Stimulated activated naive CD8-positive, alpha-beta T cell treated with anti-CD3 and anti-CD28 coated beads, Interleukin-15, Interleukin-2, amounts not matched to agents 100 U/mL and 50 U/mL, for 24 hours (primary cell): ENCODE results near the gene SMIM35.
"Not testable (repeated sequence)": the region's sequence is repeated elsewhere in the genome, so short reads cannot be mapped to it uniquely, and the experiment has no call there.

Source experiments
- ATAC-seq: fragments of 150-1000 bp; cut with Tn5 transposase; one replicate; pipeline ENCODE4 v1.10.0; 2021
- DNase-seq: peaks from one replicate; pipeline ENCODE4 v3.0.0; 2021

SMIM35 gene

GRCh38 chr11:117983163-117983475 lies 103.6 kb downstream of the SMIM35 start:
- no peak for DNase-seq
- no peak for ATAC-seq

- no peak for DNase-seq
- ATAC-seq, result no peak
Measured at GRCh38 chr11:117980720-117981119, 106.0 kb downstream of the SMIM35 start.

GRCh38 chr11:117980280-117980679 lies 106.5 kb downstream of the SMIM35 start:
- ATAC-seq (peak; percentile 61), DNase-seq (no peak)

GRCh38 chr11:117979481-117980211 lies 107.1 kb downstream of the SMIM35 start:
- DNase-seq, result no peak
- ATAC-seq, result peak; percentile 62

- ATAC-seq, result no peak
- no peak for DNase-seq
Measured at GRCh38 chr11:117978991-117979390, 107.8 kb downstream of the SMIM35 start.

- not testable (repeated sequence) for ATAC-seq, DNase-seq
Measured at GRCh38 chr11:117978291-117978910, 108.4 kb downstream of the SMIM35 start.

GRCh38 chr11:117977612-117978264 lies 109.0 kb downstream of the SMIM35 start:
- DNase-seq, ATAC-seq: not testable (repeated sequence)

- DNase-seq (no peak), ATAC-seq (no peak)
Measured at GRCh38 chr11:117977029-117977428, 109.7 kb downstream of the SMIM35 start.

- no peak for DNase-seq
- ATAC-seq, result no peak
Measured at GRCh38 chr11:117976445-117976844, 110.3 kb downstream of the SMIM35 start.

GRCh38 chr11:117973503-117973860 lies 113.3 kb downstream of the SMIM35 start:
- no peak for DNase-seq
- ATAC-seq, result no peak

GRCh38 chr11:117972629-117973502 lies 113.9 kb downstream of the SMIM35 start:
- no peak for ATAC-seq
- DNase-seq, result no peak

- ATAC-seq (no peak), DNase-seq (no peak)
Measured at GRCh38 chr11:117972044-117972443, 114.7 kb downstream of the SMIM35 start.

GRCh38 chr11:117970400-117971024 lies 116.3 kb downstream of the SMIM35 start:
- ATAC-seq (peak; percentile 68), DNase-seq (peak; percentile 46)

GRCh38 chr11:117969160-117969991 lies 117.4 kb downstream of the SMIM35 start:
- DNase-seq, result no peak
- no peak for ATAC-seq

- no peak for DNase-seq
- no peak for ATAC-seq
Measured at GRCh38 chr11:117966908-117967307, 119.9 kb downstream of the SMIM35 start.

GRCh38 chr11:117962826-117963225 lies 123.9 kb downstream of the SMIM35 start:
- DNase-seq (no peak), ATAC-seq (no peak)

GRCh38 chr11:117961896-117962295 lies 124.9 kb downstream of the SMIM35 start:
- DNase-seq (no peak), ATAC-seq (no peak)

GRCh38 chr11:117960406-117960805 lies 126.4 kb downstream of the SMIM35 start:
- ATAC-seq, result no peak

GRCh38 chr11:117959438-117960149 lies 127.2 kb downstream of the SMIM35 start:
- no peak for DNase-seq
- ATAC-seq, result no peak

More at GRCh38 chr11:117960406-117960805, 126.4 kb downstream of the SMIM35 start:
- DNase-seq, result no peak

- no peak for DNase-seq
- ATAC-seq, result no peak
Measured at GRCh38 chr11:117958949-117959348, 127.8 kb downstream of the SMIM35 start.
